Measurements from ENCODE around the gene DLGAP1.

GRCh38 chr18:3901811-3902210, 553.3 kb downstream of the DLGAP1 start:
- TF ChIP-seq, protein P1, sequence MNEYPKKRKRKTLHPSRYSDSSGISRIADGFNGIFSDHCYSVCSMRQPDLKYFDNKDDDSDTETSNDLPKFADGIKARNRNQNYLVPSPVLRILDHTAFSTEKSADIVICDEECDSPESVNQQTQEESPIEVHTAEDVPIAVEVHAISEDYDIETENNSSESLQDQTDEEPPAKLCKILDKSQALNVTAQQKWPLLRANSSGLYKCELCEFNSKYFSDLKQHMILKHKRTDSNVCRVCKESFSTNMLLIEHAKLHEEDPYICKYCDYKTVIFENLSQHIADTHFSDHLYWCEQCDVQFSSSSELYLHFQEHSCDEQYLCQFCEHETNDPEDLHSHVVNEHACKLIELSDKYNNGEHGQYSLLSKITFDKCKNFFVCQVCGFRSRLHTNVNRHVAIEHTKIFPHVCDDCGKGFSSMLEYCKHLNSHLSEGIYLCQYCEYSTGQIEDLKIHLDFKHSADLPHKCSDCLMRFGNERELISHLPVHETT (CRISPR knock-in tag; conservative IDR thresholded peaks at IDR 0.05), result no peak
- TF ChIP-seq JUND (CRISPR knock-in tag; IDR thresholded peaks at IDR 0.05) (no peak), YY1 (IDR thresholded peaks at IDR 0.05; ENCODE audit: insufficient read depth, insufficient replicate concordance, low read depth, low read length) (no peak)
- TF ChIP-seq, protein P2, sequence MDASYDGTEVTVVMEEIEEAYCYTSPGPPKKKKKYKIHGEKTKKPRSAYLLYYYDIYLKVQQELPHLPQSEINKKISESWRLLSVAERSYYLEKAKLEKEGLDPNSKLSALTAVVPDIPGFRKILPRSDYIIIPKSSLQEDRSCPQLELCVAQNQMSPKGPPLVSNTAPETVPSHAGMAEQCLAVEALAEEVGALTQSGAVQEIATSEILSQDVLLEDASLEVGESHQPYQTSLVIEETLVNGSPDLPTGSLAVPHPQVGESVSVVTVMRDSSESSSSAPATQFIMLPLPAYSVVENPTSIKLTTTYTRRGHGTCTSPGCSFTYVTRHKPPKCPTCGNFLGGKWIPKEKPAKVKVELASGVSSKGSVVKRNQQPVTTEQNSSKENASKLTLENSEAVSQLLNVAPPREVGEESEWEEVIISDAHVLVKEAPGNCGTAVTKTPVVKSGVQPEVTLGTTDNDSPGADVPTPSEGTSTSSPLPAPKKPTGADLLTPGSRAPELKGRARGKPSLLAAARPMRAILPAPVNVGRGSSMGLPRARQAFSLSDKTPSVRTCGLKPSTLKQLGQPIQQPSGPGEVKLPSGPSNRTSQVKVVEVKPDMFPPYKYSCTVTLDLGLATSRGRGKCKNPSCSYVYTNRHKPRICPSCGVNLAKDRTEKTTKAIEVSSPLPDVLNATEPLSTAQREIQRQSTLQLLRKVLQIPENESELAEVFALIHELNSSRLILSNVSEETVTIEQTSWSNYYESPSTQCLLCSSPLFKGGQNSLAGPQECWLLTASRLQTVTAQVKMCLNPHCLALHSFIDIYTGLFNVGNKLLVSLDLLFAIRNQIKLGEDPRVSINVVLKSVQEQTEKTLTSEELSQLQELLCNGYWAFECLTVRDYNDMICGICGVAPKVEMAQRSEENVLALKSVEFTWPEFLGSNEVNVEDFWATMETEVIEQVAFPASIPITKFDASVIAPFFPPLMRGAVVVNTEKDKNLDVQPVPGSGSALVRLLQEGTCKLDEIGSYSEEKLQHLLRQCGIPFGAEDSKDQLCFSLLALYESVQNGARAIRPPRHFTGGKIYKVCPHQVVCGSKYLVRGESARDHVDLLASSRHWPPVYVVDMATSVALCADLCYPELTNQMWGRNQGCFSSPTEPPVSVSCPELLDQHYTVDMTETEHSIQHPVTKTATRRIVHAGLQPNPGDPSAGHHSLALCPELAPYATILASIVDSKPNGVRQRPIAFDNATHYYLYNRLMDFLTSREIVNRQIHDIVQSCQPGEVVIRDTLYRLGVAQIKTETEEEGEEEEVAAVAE (CRISPR knock-in tag; IDR thresholded peaks at IDR 0.05; ENCODE audit: borderline replicate concordance), result no peak

All from HepG2 (cell line).